Fibroblast of lung (primary cell): ENCODE results near the gene RREB1. TPM values are rescaled to one million over a fixed set of nuclear protein-coding genes. Genes with fewer than 3 reads are reported as not detected.
A peak's percentile ranks its signal among the peaks of the same experiment; 100 is the strongest.

ENCODE experiments used
- DNase-seq, 2 donors: peaks; one replicate each; pipeline versions ENCODE4 v3.0.0 to v3.0.0-alpha.2; 2010; ENCODE audit warnings: low read depth in 2 of 2
- H2AFZ ChIP-seq: 2 replicates; pipeline ENCODE4 v1.5.1; 2012; ENCODE audit warnings: low read length, control low read depth, inconsistent platforms
- H3K27ac ChIP-seq: 2 replicates; pipeline ENCODE4 v1.5.1; 2011; ENCODE audit warnings: low read length, control low read depth; ENCODE audit not compliant: insufficient read depth
- H3K27me3 ChIP-seq: 2 replicates; pipeline ENCODE4 v1.5.1; 2011; ENCODE audit warnings: mild to moderate bottlenecking, low read length; ENCODE audit not compliant: control insufficient read depth, insufficient read depth
- H3K36me3 ChIP-seq: 2 replicates; pipeline ENCODE4 v1.5.1; 2011; ENCODE audit warnings: low read length; ENCODE audit not compliant: control insufficient read depth, insufficient read depth
- H3K4me1 ChIP-seq: 2 replicates; pipeline ENCODE4 v1.5.1; 2011; ENCODE audit warnings: low read length; ENCODE audit not compliant: control insufficient read depth, insufficient read depth; ENCODE audit errors: extremely low read depth
- H3K4me2 ChIP-seq: 2 replicates; pipeline ENCODE4 v1.5.1; 2011; ENCODE audit warnings: low read length, control low read depth; ENCODE audit not compliant: insufficient read depth; ENCODE audit errors: extremely low read depth
- H3K4me3 ChIP-seq, 4 experiments: fragments of 200-600 bp in 1 of 4; sonication (generic) in 1 of 4; replicated peaks in 1 of 4; 2 replicates each; pipeline ENCODE4 v1.5.1; 2011 to 2016; ENCODE audit warnings: low read length in 4 of 4, low read depth in 3 of 4, mild to moderate bottlenecking in 3 of 4, control low read depth in 2 of 4, inconsistent platforms in 1 of 4, mixed read lengths in 1 of 4; ENCODE audit not compliant: insufficient read depth in 1 of 4; ENCODE audit errors: control extremely low read depth in 1 of 4
- H3K79me2 ChIP-seq: 2 replicates; pipeline ENCODE4 v1.5.1; 2012; ENCODE audit warnings: mild to moderate bottlenecking, low read length, inconsistent platforms; ENCODE audit not compliant: control insufficient read depth, insufficient read depth
- H3K9ac ChIP-seq: 2 replicates; pipeline ENCODE4 v1.5.1; 2011; ENCODE audit warnings: mild to moderate bottlenecking, low read length, control low read depth; ENCODE audit not compliant: insufficient read depth
- H3K9me3 ChIP-seq: 2 replicates; pipeline ENCODE4 v1.5.1; 2012; ENCODE audit warnings: low read depth, low read length; ENCODE audit not compliant: control insufficient read depth, insufficient read depth
- H4K20me1 ChIP-seq: 2 replicates; pipeline ENCODE4 v1.5.1; 2011; ENCODE audit warnings: low read length; ENCODE audit not compliant: control insufficient read depth, insufficient read depth; ENCODE audit errors: extremely low read depth
- CTCF ChIP-seq, 2 donors: IDR thresholded peaks in 1 of 2; conservative IDR thresholded peaks in 1 of 2; 1 replicate in 1 of 2; 2 replicates in 1 of 2; pipeline ENCODE4 v1.5.1; 2011 to 2012; ENCODE audit warnings: low read length in 2 of 2, control low read depth in 1 of 2, inconsistent platforms in 1 of 2, low read depth in 1 of 2, mild to moderate bottlenecking in 1 of 2
- EZH2 ChIP-seq: IDR thresholded peaks from 2 replicates; pipeline ENCODE4 v1.5.1; 2012; ENCODE audit warnings: low read length, control low read depth, mild to moderate bottlenecking; ENCODE audit errors: missing control alignments
- polyA plus RNA-seq, 2 donors: library from polyadenylated mRNA; depleted of rRNA in 1 of 2; stranded (reverse) in 1 of 2; unstranded in 1 of 2; fragments of >200 nt; gene quantifications; 2 replicates each; pipeline ENCODE4 v1.2.1, GENCODE V29; 2011 to 2012; ENCODE audit warnings: missing spikeins in 1 of 2
- total RNA-seq: library from RNA; depleted of rRNA; stranded (reverse); fragments of >200 nt; gene quantifications from 2 replicates; pipeline ENCODE4 v1.2.1, GENCODE V29; 2014

The RREB1 gene
- total and polyA plus RNA-seq, 2 donors (not counting 1 experiment from before 2014, with no cell fraction given), result 2.4 to 18.8 TPM

- Histone ChIP-seq H3K4me2 (no peak overlapping the region), H3K36me3 (no peaks in the 10 kb centered on the region), H3K4me1 (peaks cover 23% of the 10 kb centered on the region), H3K9ac (no peak overlapping the region), H3K79me2 (peaks cover 83% of the 10 kb centered on the region), H3K27ac (no peak overlapping the region), H3K4me3 (no peak overlapping the region), H2AFZ (no peak overlapping the region), H3K27me3 (no peaks in the 10 kb centered on the region), H3K9me3 (no peaks in the 10 kb centered on the region), H4K20me1 (no peaks in the 10 kb centered on the region)
- DNase-seq, result no peak
- no peak for TF ChIP-seq EZH2
- no peak for TF ChIP-seq CTCF (conservative IDR thresholded peaks at IDR 0.05 in 1 of 2, IDR thresholded peaks at IDR 0.05 in 1 of 2; ENCODE audit: low read depth in 1 of 2, low read length in 2 of 2)
These were observed 34.6 kb downstream of the RREB1 start for GRCh38 chr6:7142228-7142801.

- Histone ChIP-seq H3K36me3 (no peaks in the 10 kb centered on the region), H3K27me3 (no peaks in the 10 kb centered on the region), H2AFZ (no peak overlapping the region), H3K79me2 (peaks cover 87% of the 10 kb centered on the region), H3K4me3 (no peak overlapping the region), H3K4me1 (peaks cover 27% of the 10 kb centered on the region), H4K20me1 (no peaks in the 10 kb centered on the region), H3K4me2 (no peak overlapping the region), H3K9ac (no peak overlapping the region), H3K9me3 (no peaks in the 10 kb centered on the region), H3K27ac (no peak overlapping the region)
- no peak for DNase-seq
- TF ChIP-seq CTCF (conservative IDR thresholded peaks at IDR 0.05 in 1 of 2, IDR thresholded peaks at IDR 0.05 in 1 of 2; ENCODE audit: low read depth in 1 of 2, low read length in 2 of 2), result no peak
- no peak for TF ChIP-seq EZH2
These were observed 35.2 kb downstream of the RREB1 start for GRCh38 chr6:7142918-7143475.

- no peaks in the 10 kb centered on the region for H4K20me1 ChIP-seq
- H3K36me3 ChIP-seq, result no peaks in the 10 kb centered on the region
- TF ChIP-seq CTCF (conservative IDR thresholded peaks at IDR 0.05 in 1 of 2, IDR thresholded peaks at IDR 0.05 in 1 of 2; ENCODE audit: low read depth in 1 of 2, low read length in 2 of 2) (peak; percentile 17 to 42), EZH2 (no peak)
- no peak overlapping the region for H3K9ac ChIP-seq
- peaks cover 88% of the 10 kb centered on the region for H3K79me2 ChIP-seq
- H3K4me1 ChIP-seq, result peaks cover 30% of the 10 kb centered on the region
- H3K4me3 ChIP-seq, result no peak overlapping the region
- no peak overlapping the region for H3K27ac ChIP-seq
- peak in 1 of 2 donors; percentile 45 for DNase-seq
- H3K4me2 ChIP-seq, result no peak overlapping the region
- H3K9me3 ChIP-seq, result no peaks in the 10 kb centered on the region
- H3K27me3 ChIP-seq, result no peaks in the 10 kb centered on the region
- H2AFZ ChIP-seq, result no peak overlapping the region
These were observed 35.8 kb downstream of the RREB1 start for GRCh38 chr6:7143476-7143974.
